NCI-H226 (cell line): ENCODE results near the gene KIAA0513.

Experiments used
- DNase-seq: peaks from one replicate; pipeline ENCODE4 v3.0.0-alpha.2; 2015

The KIAA0513 gene

GRCh38 chr16:85123891-85124635 is 96.5 kb downstream of the KIAA0513 start:
- DNase-seq: peak; percentile 68

- no peak for DNase-seq
Observed at GRCh38 chr16:85124636-85125346, 97.2 kb downstream of the KIAA0513 start.

- no peak for DNase-seq
Observed at GRCh38 chr16:85125570-85126393, 98.2 kb downstream of the KIAA0513 start.

- DNase-seq: no peak
Observed at GRCh38 chr16:85126394-85126704, 98.8 kb downstream of the KIAA0513 start.

DNA sequence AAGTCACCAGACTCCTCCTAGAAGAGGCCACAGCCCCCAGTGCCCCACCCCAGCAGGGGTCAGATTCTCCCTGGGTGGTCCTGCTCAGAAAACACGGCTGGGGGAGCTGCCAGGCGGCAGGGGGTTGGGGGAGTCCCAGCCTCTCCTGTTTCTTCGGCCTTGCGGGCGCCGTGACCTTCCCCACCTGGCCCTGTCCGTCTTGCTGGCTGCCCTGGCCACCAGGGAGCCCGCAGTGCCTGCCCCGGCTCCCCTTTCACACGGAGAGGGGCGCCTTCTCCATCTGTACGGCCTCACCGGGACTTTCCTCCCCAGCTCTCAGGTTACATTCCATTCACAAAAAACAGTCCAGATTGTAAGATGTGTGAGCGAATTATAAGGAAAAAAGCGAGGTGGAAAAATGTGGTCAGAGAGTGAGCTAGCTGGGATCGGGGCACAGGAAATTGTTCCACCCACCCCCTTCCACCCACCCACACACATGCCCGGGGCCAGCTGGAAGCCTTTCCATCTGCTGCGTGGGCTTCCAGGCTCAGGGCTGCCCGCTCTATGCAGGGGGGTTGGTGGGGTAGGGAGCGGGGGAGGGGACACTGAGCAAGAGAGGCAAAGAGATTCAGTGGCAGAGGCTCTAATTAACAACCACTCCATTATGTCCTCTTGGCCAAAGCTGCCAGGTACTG is 99.2 kb downstream of the KIAA0513 start:
- DNase-seq: peak; percentile 81

- no peak for DNase-seq
Observed at GRCh38 chr16:85127379-85127723, 99.8 kb downstream of the KIAA0513 start.

- no peak for DNase-seq
Observed at GRCh38 chr16:85128079-85128837, 100.7 kb downstream of the KIAA0513 start.

- DNase-seq: no peak
Observed at GRCh38 chr16:85129876-85130704, 102.5 kb downstream of the KIAA0513 start.

DNA sequence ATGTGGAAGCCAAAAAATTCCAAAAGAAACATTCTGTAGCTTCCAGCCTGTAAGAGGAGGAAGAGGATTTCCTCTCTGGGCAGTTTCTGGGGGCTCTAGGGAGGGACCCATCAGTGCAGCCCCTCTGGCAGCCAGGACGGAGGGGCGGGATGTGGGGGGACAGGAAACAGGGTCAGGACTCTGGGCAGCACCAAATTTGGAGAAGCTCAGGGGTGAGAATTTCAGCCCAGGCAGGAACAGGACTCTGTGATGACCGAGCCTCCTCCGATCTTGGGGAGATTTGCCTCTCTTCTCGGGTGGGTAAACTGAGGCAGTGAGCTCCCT is 103.1 kb downstream of the KIAA0513 start:
- no peak for DNase-seq

GRCh38 chr16:85132456-85133289 is 105.1 kb downstream of the KIAA0513 start:
- DNase-seq: no peak

GRCh38 chr16:85133290-85133599 is 105.7 kb downstream of the KIAA0513 start:
- DNase-seq: no peak

DNA sequence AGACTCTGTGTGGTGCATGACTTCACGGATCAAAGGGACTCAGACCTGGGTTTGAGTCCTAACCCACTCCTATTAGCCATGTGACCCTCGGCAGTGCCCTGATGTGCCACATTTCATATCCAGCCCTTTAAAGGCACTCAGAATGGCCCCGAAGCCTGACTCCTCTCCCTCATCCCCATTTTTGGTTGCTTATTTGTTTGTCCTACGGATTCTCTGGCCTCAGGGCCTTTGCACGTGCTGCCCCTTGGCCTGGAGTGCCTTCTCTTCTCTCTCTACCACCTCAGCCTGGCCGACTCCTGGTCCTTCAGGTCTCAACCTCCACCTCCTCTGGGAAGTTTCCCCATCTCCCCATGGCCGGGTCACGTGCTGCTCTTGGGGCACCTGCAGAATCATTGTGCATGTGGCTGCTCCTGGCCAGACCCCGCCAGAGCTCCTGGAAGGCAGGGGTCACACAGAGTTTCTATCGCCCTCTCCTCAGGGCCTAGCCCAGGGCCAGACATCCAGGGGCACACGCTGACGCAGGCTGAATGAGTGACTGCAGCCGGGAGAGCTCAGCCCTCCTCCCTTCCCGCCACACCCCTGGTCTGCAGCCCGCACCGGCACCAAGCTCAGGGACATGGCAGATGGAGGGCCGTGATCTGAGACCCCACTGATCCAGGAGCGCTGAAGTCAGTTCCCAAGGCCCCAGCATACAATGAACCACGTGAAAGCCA is 106.6 kb downstream of the KIAA0513 start:
- no peak for DNase-seq

GRCh38 chr16:85134789-85135142 is 107.2 kb downstream of the KIAA0513 start:
- no peak for DNase-seq

GRCh38 chr16:85136213-85136701 is 108.7 kb downstream of the KIAA0513 start:
- no peak for DNase-seq

DNA sequence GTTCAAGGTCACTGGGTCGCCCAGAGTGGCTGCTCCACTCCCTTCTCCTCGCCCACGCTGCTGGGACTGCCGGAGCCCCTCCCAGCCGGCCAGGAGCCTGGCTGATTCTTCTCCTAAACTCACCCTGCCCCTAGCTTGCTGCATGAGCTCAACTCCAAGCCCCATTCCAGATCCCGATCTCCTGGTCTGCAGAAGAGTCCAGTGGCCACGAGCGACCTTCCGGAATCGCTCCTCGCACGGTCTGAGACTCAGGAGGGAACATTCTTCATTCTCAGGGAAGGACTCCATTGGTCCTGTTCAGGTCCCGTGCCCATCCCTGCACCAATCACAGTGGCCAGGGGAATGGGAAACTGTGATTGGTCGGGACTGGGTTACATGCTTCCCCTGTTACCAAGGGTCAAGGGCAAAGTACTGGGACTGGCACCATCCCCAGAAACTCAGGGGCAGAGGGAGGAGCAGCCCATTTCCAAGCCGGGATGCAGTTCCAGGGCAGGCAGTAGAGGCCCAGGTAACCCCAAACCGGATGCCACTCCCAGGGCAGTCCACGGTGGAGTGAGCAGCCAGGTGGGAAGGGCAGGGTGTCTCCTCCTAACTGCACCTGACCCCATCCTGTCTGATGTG is 109.2 kb downstream of the KIAA0513 start:
- DNase-seq: no peak

DNA sequence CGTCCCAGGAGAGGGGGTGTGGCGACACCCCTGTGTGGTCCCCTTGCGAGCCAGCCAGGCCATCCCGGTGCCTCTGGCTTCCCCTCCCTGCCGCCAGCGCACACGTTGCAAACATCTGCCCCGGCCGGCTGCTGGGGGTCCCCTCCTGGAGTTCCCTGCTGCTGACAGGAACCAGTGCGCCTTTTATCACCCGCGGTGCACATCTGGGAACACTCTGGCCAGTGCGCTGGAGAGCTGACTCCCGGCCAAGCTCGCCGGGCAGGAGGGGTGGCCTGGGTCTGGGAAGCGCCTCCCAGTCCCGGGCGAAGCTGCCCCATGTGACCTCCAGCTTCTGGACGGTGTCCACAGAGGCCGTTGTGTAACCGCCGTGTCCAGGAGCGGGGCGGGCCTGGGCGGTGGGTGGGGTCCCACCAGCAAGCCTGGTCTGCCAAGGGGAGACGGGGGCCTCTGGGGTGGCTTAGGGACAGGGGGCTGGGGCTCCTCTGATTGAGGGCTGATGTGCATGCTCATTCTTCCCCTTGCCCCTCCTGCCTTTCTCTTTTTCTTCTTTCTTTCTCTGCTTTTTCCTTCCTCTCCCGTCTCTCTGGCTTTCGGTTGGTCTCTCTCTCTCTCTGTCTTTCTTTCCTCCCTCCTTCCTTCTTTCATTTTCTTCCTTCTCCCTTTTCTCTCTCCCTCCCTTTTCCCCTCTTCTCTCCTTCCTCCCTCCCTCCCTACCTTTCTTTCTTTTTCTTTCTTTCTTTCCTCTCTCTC is 109.9 kb downstream of the KIAA0513 start:
- DNase-seq: peak; percentile 81

DNA sequence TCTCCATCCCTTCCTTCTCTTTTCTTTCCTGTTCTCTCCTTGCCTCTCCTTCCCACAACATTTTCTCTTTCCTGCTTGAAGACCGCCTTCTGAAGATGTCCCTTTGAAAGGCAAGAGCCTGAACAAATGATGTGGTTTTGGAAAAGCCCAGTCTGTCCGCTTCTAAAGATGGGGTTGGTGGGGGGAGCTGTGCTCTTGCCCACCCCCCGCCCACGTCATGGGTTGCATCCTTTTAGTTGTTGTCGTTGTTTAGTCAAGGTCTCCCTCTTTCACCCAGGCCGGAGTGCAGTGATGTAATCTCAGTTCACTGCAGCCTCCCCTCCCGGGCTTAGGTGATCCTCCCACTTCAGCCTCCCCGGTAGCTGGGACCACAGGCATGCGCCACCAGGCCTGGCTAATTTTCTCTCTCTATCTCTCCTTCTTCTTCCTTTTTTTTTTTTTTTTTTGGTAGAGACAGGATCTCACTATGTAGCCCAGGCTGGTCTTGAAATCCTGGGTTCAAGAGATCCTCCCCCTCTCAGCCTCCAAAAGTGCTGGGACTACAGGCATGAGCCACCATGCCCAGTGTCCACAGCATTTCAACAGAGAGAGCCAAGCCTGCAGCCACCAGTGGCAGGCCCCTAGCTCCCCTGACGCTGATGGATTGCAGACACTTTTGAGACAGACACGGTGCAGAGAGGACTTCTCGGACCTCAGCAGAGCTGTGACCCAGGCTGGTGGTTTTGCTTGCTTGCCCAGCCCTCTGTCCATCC is 110.7 kb downstream of the KIAA0513 start:
- no peak for DNase-seq
